GM12878 (cell line): ENCODE results near the gene ATRNL1. TPM values are rescaled to one million over a fixed set of nuclear protein-coding genes. Genes with fewer than 3 reads are reported as not detected.

Experiments used
- ATAC-seq: fragments of 200-7000 bp; cut with Tn5 transposase; 3 replicates; pipeline ENCODE4 v1.9.1; 2020; ENCODE audit warnings: mild to moderate bottlenecking, moderate library complexity
- BruUV-seq: library from RNA; stranded (reverse); fragments of 400-500 nt; replicated peaks from 2 replicates; lab custom pipeline; 2021; lab: Mats Ljungman, UMichigan
- CTCF ChIA-PET: fragments of 300-600 bp; sonication (Branson Sonifier 250); formaldehyde crosslinking; extraction: SDS; loops from one replicate; lab custom pipeline; 2021; ENCODE audit warnings: inconsistent platforms; lab: Yijun Ruan, JAX
- POLR2A ChIA-PET: fragments of 350-600 bp; formaldehyde crosslinking; extraction: SDS; loops from one replicate; lab custom pipeline; 2021; ENCODE audit warnings: inconsistent platforms; lab: Charles Lee
- RAD21 ChIA-PET: fragments of 300-600 bp; sonication (Branson Sonifier 250); formaldehyde crosslinking; loops from one replicate; lab custom pipeline; 2023; ENCODE audit warnings: antibody characterized with exemption; ENCODE audit not compliant: unreplicated experiment; lab: Charles Lee
- SMC1A ChIA-PET: fragments of 300-600 bp; sonication (Branson Sonifier 250); formaldehyde crosslinking; loops from one replicate; lab custom pipeline; 2023; ENCODE audit not compliant: unreplicated experiment, uncharacterized antibody; lab: Charles Lee
- DNase-seq: peaks from one replicate; pipeline ENCODE4 v3.0.0-alpha.2; 2011; ENCODE audit warnings: low read depth, low spot score
- FAIRE-seq: peaks from 3 replicates; lab custom pipeline; 2011; peaks lifted over from hg19 to GRCh38; lab: Jason Lieb, UNC
- H2AFZ ChIP-seq: 2 replicates; pipeline ENCODE4 v1.6.0; 2011; ENCODE audit warnings: low read depth, low read length, control low read depth; ENCODE audit not compliant: control insufficient read depth
- H3K27ac ChIP-seq: 2 replicates; pipeline ENCODE4 v1.5.1; 2011; ENCODE audit warnings: control low read depth; ENCODE audit not compliant: control insufficient read depth, insufficient read depth
- H3K27me3 ChIP-seq, 2 experiments: replicated peaks in 1 of 2; 2 replicates each; pipeline versions ENCODE4 v1.6.0 to v1.6.1; 2011; ENCODE audit warnings: low read length in 1 of 2; ENCODE audit not compliant: control insufficient read depth in 2 of 2, insufficient read depth in 2 of 2
- H3K36me3 ChIP-seq, 2 experiments: 2 replicates each; pipeline ENCODE4 v1.5.1; 2011; ENCODE audit warnings: low read length in 1 of 2; ENCODE audit not compliant: control insufficient read depth in 2 of 2, insufficient read depth in 2 of 2
- H3K4me1 ChIP-seq: 2 replicates; pipeline ENCODE4 v1.6.1; 2011; ENCODE audit warnings: mild to moderate bottlenecking, low read length, moderate library complexity, mixed read lengths; ENCODE audit not compliant: control insufficient read depth, insufficient read depth
- H3K4me2 ChIP-seq: 2 replicates; pipeline ENCODE4 v1.6.0; 2011; ENCODE audit warnings: control low read depth; ENCODE audit not compliant: control insufficient read depth, insufficient read depth
- H3K4me3 ChIP-seq: fragments of 200-600 bp; sonication (generic); 2 replicates; pipeline ENCODE4 v1.5.1; 2016
- H3K79me2 ChIP-seq: 2 replicates; pipeline ENCODE4 v1.6.0; 2011; ENCODE audit warnings: low read length; ENCODE audit not compliant: control insufficient read depth, insufficient read depth
- H3K9ac ChIP-seq: 2 replicates; pipeline ENCODE4 v1.8.0; 2011; ENCODE audit warnings: low read length, control low read depth, mixed read lengths; ENCODE audit not compliant: control insufficient read depth, insufficient read depth
- H3K9me3 ChIP-seq: replicated peaks from 3 replicates; pipeline ENCODE4 v1.5.1; 2011; ENCODE audit warnings: mild to moderate bottlenecking, low read length; ENCODE audit not compliant: control insufficient read depth, insufficient read depth
- H4K20me1 ChIP-seq: 2 replicates; pipeline ENCODE4 v1.6.0; 2011; ENCODE audit not compliant: control insufficient read depth, insufficient read depth
- ASH2L ChIP-seq: fragments of 300-600, 200-600 bp; sonication (generic); IDR thresholded peaks from 2 replicates; pipeline ENCODE4 v1.6.1; 2017; ENCODE audit warnings: low read depth, mild to moderate bottlenecking, borderline replicate concordance
- BCL3 ChIP-seq: IDR thresholded peaks from 2 replicates; pipeline ENCODE4 v1.6.1; 2011; ENCODE audit warnings: borderline replicate concordance, low read depth, mild to moderate bottlenecking, moderate library complexity, low read length; ENCODE audit not compliant: insufficient read depth, poor library complexity, severe bottlenecking
- BMI1 ChIP-seq: fragments of 450-650 bp; IDR thresholded peaks from 2 replicates; pipeline ENCODE4 v1.6.1; 2016; ENCODE audit warnings: mild to moderate bottlenecking, moderate library complexity, borderline replicate concordance
- CBX5 ChIP-seq: sonication (generic); IDR thresholded peaks from 2 replicates; pipeline ENCODE4 v1.6.1; 2016; ENCODE audit warnings: low read depth, moderate library complexity, mild to moderate bottlenecking, inconsistent platforms
- CREM ChIP-seq: IDR thresholded peaks from 2 replicates; pipeline ENCODE4 v1.6.1; 2014; ENCODE audit warnings: antibody characterized with exemption, low read depth
- HDGF ChIP-seq: fragments of 450-650 bp; IDR thresholded peaks from 2 replicates; pipeline ENCODE4 v1.6.1; 2016; ENCODE audit warnings: antibody characterized with exemption
- MYC ChIP-seq: IDR thresholded peaks from 2 replicates; pipeline ENCODE4 v1.6.1; 2011; ENCODE audit warnings: mild to moderate bottlenecking, low read length, moderate library complexity, inconsistent platforms; ENCODE audit not compliant: insufficient read depth, insufficient replicate concordance, insufficient read length, severe bottlenecking
- NBN ChIP-seq: fragments of 450-650 bp; IDR thresholded peaks from 2 replicates; pipeline ENCODE4 v1.6.1; 2016
- NFIC ChIP-seq: IDR thresholded peaks from 2 replicates; pipeline ENCODE4 v1.6.1; 2012; ENCODE audit warnings: low read depth, mild to moderate bottlenecking, inconsistent platforms, low read length, moderate library complexity
- RAD21 ChIP-seq: IDR thresholded peaks from 2 replicates; pipeline ENCODE4 v1.6.1; 2011; ENCODE audit warnings: mild to moderate bottlenecking, low read depth, low read length, moderate library complexity; ENCODE audit not compliant: insufficient read depth
- SIN3A ChIP-seq: IDR thresholded peaks from 2 replicates; pipeline ENCODE4 v1.6.1; 2012; ENCODE audit warnings: low read depth, low read length, improper control_type of control experiment
- SUPT20H ChIP-seq: IDR thresholded peaks from 2 replicates; pipeline ENCODE4 v1.6.1; 2011; ENCODE audit warnings: low read depth, mild to moderate bottlenecking, low read length, moderate library complexity, borderline replicate concordance; ENCODE audit not compliant: control insufficient read depth
- USF2 ChIP-seq: IDR thresholded peaks from 2 replicates; pipeline ENCODE4 v1.6.1; 2011; ENCODE audit warnings: low read depth, low read length, improper control_type of control experiment, borderline replicate concordance
- ZBTB40 ChIP-seq: fragments of 450-650 bp; IDR thresholded peaks from 2 replicates; pipeline ENCODE4 v1.6.1; 2016; ENCODE audit warnings: mild to moderate bottlenecking, moderate library complexity, borderline replicate concordance
- WGBS: methylation state at CpG from one replicate; pipeline ENCODE4 v1.1.6; 2016; ENCODE audit warnings: low lambda C conversion rate; ENCODE audit not compliant: insufficient replicate concordance, insufficient coverage; ENCODE audit errors: missing lambda C conversion rate; 5-methylcytosine and 5-hydroxymethylcytosine counted together
- in situ Hi-C: fragments of 300-500 bp; cut with MboI; formaldehyde crosslinking; loops from 9 replicates; pipeline ENCODE4 v1.14.3; 2018; ENCODE audit warnings: mixed read lengths
- intact Hi-C: fragments of 100-400 bp; cut with micrococcal nuclease; formaldehyde crosslinking; loops from one replicate; pipeline ENCODE4 v1.14.2; 2022; ENCODE audit not compliant: unreplicated experiment
- polyA plus RNA-seq, 11 experiments: library from polyadenylated mRNA; depleted of rRNA in 4 of 11; unstranded in 6 of 11; stranded (reverse) in 5 of 11; fragments of >200 nt; fragmentation: Nextera tagmentation in 4 of 11; fragmentation: Illumina TruSeq in 1 of 11; extraction: Ambion mirVana in 4 of 11; extraction: Trizol in 1 of 11; gene quantifications; 1 replicate in 1 of 11; 2 replicates in 10 of 11; pipeline versions ENCODE4 v1.2.1 to v1.2.3, GENCODE V29; 2011 to 2016; ENCODE audit warnings: inconsistent platforms in 2 of 11, missing spikeins in 2 of 11, low read depth in 1 of 11
- total RNA-seq, 4 experiments: library from RNA; depleted of rRNA in 3 of 4; stranded (reverse); fragments of >200 nt in 3 of 4; fragmentation: Illumina TruSeq in 1 of 4; extraction: Trizol in 1 of 4; gene quantifications; 2 replicates each; pipeline versions ENCODE4 v1.2.1 to v1.2.3, GENCODE V29; 2013 to 2021

Gene ATRNL1
- total and polyA plus RNA-seq, 10 of the 15 experiments (the other 5 are each of a cell fraction or from before 2014, with no cell fraction given), result 0.03 to 1.4 (median 0.34) TPM

- TF ChIP-seq BMI1 (no peak), CREM (no peak), RAD21 (no peak), ASH2L (no peak), ZBTB40 (no peak), HDGF (no peak)
Measured at GRCh38 chr10:115964827-115965226, 871.7 kb downstream of the ATRNL1 start (continued).

GRCh38 chr10:115965376-115965775 lies 872.2 kb downstream of the ATRNL1 start:
- FAIRE-seq (no peak), DNase-seq (no peak), ATAC-seq (no peak)
- intact Hi-C loops (no loop called here), in situ Hi-C loops (no loop called here)
- Histone ChIP-seq H2AFZ (no peak overlapping the region), H3K4me2 (no peak overlapping the region), H3K4me1 (no peaks in the 10 kb centered on the region), H3K9ac (no peak overlapping the region), H3K4me3 (no peak overlapping the region), H3K27me3 (no peaks in the 10 kb centered on the region), H3K9me3 (no peaks in the 10 kb centered on the region), H3K36me3 (no peaks in the 10 kb centered on the region), H4K20me1 (no peaks in the 10 kb centered on the region), H3K27ac (no peak overlapping the region), H3K79me2 (no peaks in the 10 kb centered on the region)
- ChIA-PET RAD21 (no interaction called here), CTCF (no interaction called here), POLR2A (no interaction called here), SMC1A (no interaction called here)
- 29% methylated on average over 7 of the region's 7 CpGs for WGBS
- BruUV-seq, result no TSS peak
- TF ChIP-seq NFIC (no peak), ASH2L (no peak), SUPT20H (no peak), CBX5 (no peak), NBN (no peak), BCL3 (no peak), SIN3A (no peak), USF2 (no peak), MYC (no peak), CREM (no peak), HDGF (no peak)
